Measurements from ENCODE around the gene RPS6KA2. TPM values are rescaled to one million over a fixed set of nuclear protein-coding genes. Genes with fewer than 3 reads are reported as not detected.

The RPS6KA2 gene
- total RNA-seq, 1 experiment from 2014 or later: 12.3 TPM

- Mint-ChIP-seq H3K27me3 (ENCODE audit: low read depth) (peaks cover 2% of the 10 kb centered on the region; the same call in 1 of the 2 replicates), H3K4me1 (peaks cover 8 to 16% of the 10 kb centered on the region in 2 experiments), H3K4me3 (no peak overlapping the region), H3K27ac (no peak overlapping the region; a peak in 1 of 7 replicates), H3K36me3 (ENCODE audit: insufficient read depth in 1 of 3, low read depth in 3 of 3) (peaks cover 0 to 4% (median 0%) of the 10 kb centered on the region in 3 experiments; a peak in 2 of 7 replicates), H3K9me3 (no peaks in the 10 kb centered on the region)
- WGBS (ENCODE audit: extremely low coverage, insufficient read length, low lambda C conversion rate): no CpG with 5 or more reads among the region's 22 CpGs
- H3T11ph ChIP-seq (ENCODE audit: low read length): no peak overlapping the region
- no peaks in the 10 kb centered on the region for H3K79me1 ChIP-seq (ENCODE audit: insufficient read depth, low read depth, low read length, poor library complexity, severe bottlenecking)
- H2BK12ac ChIP-seq (ENCODE audit: insufficient read length, low read depth, low read length): no peak overlapping the region
- 0 out of 2 replicates have a peak, but pooled peaks cover 5% of the 10 kb centered on the region for H3K4me1 ChIP-seq (ENCODE audit: insufficient read depth, low read length)
- H3K27me3 ChIP-seq (ENCODE audit: insufficient read depth, low read length): no peaks in the 10 kb centered on the region
- H4K91ac ChIP-seq (ENCODE audit: insufficient read length, low read depth, low read length): no peak overlapping the region
- H3K79me2 ChIP-seq (ENCODE audit: insufficient read depth, low read length): no peaks in the 10 kb centered on the region
- no peak overlapping the region for H3K4ac ChIP-seq (ENCODE audit: low read depth, low read length)
- TF ChIP-seq CTCF (conservative IDR thresholded peaks at IDR 0.05): no peak
- H2AK5ac ChIP-seq (ENCODE audit: insufficient read length, low read length): no peak overlapping the region
- H3K23me2 ChIP-seq (ENCODE audit: insufficient read length, low read depth, low read length, poor library complexity, severe bottlenecking): no peaks in the 10 kb centered on the region
- no peak overlapping the region for H2AFZ ChIP-seq (ENCODE audit: low read length)
- no peak overlapping the region for H3K14ac ChIP-seq (ENCODE audit: insufficient read depth, low read length)
- no peak overlapping the region for H3K9ac ChIP-seq (ENCODE audit: extremely low read depth, insufficient read length, low read length)
- H3K4me2 ChIP-seq (ENCODE audit: insufficient read depth, insufficient read length, low read length): no peak overlapping the region
- no peak overlapping the region for H3K56ac ChIP-seq (ENCODE audit: insufficient read length, low read depth, low read length)
- no peak overlapping the region for H4K8ac ChIP-seq (replicated peaks; ENCODE audit: insufficient read length, low read depth, low read length)
- H2BK20ac ChIP-seq (ENCODE audit: low read depth, low read length, poor library complexity, severe bottlenecking): no peak overlapping the region
- H3K9me3 ChIP-seq (ENCODE audit: control insufficient read depth, low read depth, low read length): no peaks in the 10 kb centered on the region
- no peak overlapping the region for H3K23ac ChIP-seq (ENCODE audit: insufficient read length, low read depth, low read length)
- H2BK5ac ChIP-seq (ENCODE audit: insufficient read length, low read length): no peak overlapping the region
- no peak overlapping the region for H3K18ac ChIP-seq (ENCODE audit: insufficient read length, low read depth, low read length)
- H4K20me1 ChIP-seq (ENCODE audit: control insufficient read depth, insufficient read depth, insufficient read length): no peaks in the 10 kb centered on the region
- H2BK120ac ChIP-seq (ENCODE audit: low read depth, low read length, poor library complexity, severe bottlenecking): no peak overlapping the region
- no peak overlapping the region for H3K27ac ChIP-seq (ENCODE audit: insufficient read length, low read depth, low read length)
- no peak overlapping the region for H4K5ac ChIP-seq (ENCODE audit: insufficient read length, low read depth, low read length)
- no peak for DNase-seq
- no peak overlapping the region for H2BK15ac ChIP-seq (ENCODE audit: low read depth, low read length)
These were observed 217.9 kb downstream of the RPS6KA2 start for GRCh38 chr6:166408936-166409755.
